ENCODE measurements around the gene FCN2. TPM values are rescaled to one million over a fixed set of nuclear protein-coding genes. Genes with fewer than 3 reads are reported as not detected.

The FCN2 gene
- total RNA-seq, 2 experiments from 2014 or later, result not detected

GRCh38 chr9:134885679-134886412 lies 5.2 kb downstream of the FCN2 start:
- H3K4me3 ChIP-seq (ENCODE audit: low read depth, low read length, poor library complexity, severe bottlenecking), result no peak overlapping the region
- no peaks in the 10 kb centered on the region for H4K20me1 ChIP-seq (ENCODE audit: insufficient read depth, low read length)
- no peak for DNase-seq (ENCODE audit: low spot score)

DNA sequence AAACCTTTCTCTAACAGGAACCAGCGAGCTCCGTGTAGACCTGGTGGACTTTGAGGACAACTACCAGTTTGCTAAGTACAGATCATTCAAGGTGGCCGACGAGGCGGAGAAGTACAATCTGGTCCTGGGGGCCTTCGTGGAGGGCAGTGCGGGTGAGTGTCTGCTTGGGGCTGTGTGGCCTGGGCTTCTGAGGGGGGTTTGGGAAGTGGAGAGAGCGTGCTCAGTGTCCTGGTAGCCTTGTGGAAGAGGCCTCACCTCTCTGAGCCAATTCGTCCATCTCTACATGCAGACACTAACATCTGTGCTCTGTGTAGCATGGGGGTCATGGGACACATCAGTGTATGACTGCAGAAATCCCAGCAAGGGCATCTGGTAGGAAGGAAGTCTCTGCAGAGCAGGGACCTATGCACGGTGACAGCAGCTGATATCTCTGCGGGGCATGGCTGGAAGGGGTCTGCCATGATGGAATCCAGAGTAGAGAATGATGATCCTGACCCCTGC lies 5.9 kb downstream of the FCN2 start:
- no peaks in the 10 kb centered on the region for H4K20me1 ChIP-seq (ENCODE audit: insufficient read depth, low read length)
- POLR2A ChIA-PET, result interaction anchor here (1.2 kb wide), 1 partner anchor 21 kb away, joined by 3 read pairs; no protein-coding TSS in a partner anchor
- H3K4me3 ChIP-seq (ENCODE audit: low read depth, low read length, poor library complexity, severe bottlenecking), result no peak overlapping the region
- no peaks in the 10 kb centered on the region for H3K36me3 ChIP-seq (ENCODE audit: insufficient read depth, low read length)
- intact Hi-C loops (cut with micrococcal nuclease; ENCODE audit: unreplicated experiment), result no loop called here
- CTCF ChIA-PET (ENCODE audit: unreplicated experiment), result no interaction called here
- peaks cover 27% of the 10 kb centered on the region for H3K4me1 ChIP-seq (ENCODE audit: insufficient read depth, low read length, poor library complexity, severe bottlenecking)
- no peak overlapping the region for H3K4me2 ChIP-seq (ENCODE audit: low read length)
- H3K9me2 ChIP-seq (ENCODE audit: insufficient read depth, low read length), result no peaks in the 10 kb centered on the region
- H2AFZ ChIP-seq (ENCODE audit: low read length), result no peak overlapping the region
- no TSS peak for BruUV-seq (replicated peaks)
- no peak for DNase-seq (ENCODE audit: low spot score)
- H3K9me3 ChIP-seq (ENCODE audit: low read length), result no peaks in the 10 kb centered on the region
- no peak overlapping the region for H3K27ac ChIP-seq (ENCODE audit: low read depth, low read length, poor library complexity, severe bottlenecking)
- TF ChIP-seq CTCF (conservative IDR thresholded peaks at IDR 0.05; ENCODE audit: low read length) (no peak), EZH2phosphoT487 (IDR thresholded peaks at IDR 0.05; ENCODE audit: borderline replicate concordance, low read depth, low read length) (no peak)
- no peaks in the 10 kb centered on the region for H3K79me2 ChIP-seq (ENCODE audit: insufficient read depth, low read depth, low read length)

More at GRCh38 chr9:134885679-134886412, 5.2 kb downstream of the FCN2 start:
- Histone ChIP-seq H2AFZ (ENCODE audit: low read length) (no peak overlapping the region), H3K27ac (ENCODE audit: low read depth, low read length, poor library complexity, severe bottlenecking) (no peak overlapping the region), H3K9me2 (ENCODE audit: insufficient read depth, low read length) (no peaks in the 10 kb centered on the region), H3K79me2 (ENCODE audit: insufficient read depth, low read depth, low read length) (no peaks in the 10 kb centered on the region), H3K4me2 (ENCODE audit: low read length) (no peak overlapping the region), H3K9me3 (ENCODE audit: low read length) (no peaks in the 10 kb centered on the region), H3K36me3 (ENCODE audit: insufficient read depth, low read length) (no peaks in the 10 kb centered on the region), H3K4me1 (ENCODE audit: insufficient read depth, low read length, poor library complexity, severe bottlenecking) (peaks cover 27% of the 10 kb centered on the region)
- TF ChIP-seq CTCF (conservative IDR thresholded peaks at IDR 0.05; ENCODE audit: low read length) (no peak), EZH2phosphoT487 (IDR thresholded peaks at IDR 0.05; ENCODE audit: borderline replicate concordance, low read depth, low read length) (no peak)
- intact Hi-C loops (cut with micrococcal nuclease; ENCODE audit: unreplicated experiment), result no loop called here
- no TSS peak for BruUV-seq (replicated peaks)
- CTCF ChIA-PET (ENCODE audit: unreplicated experiment), result no interaction called here
- POLR2A ChIA-PET, result no interaction called here

DNA sequence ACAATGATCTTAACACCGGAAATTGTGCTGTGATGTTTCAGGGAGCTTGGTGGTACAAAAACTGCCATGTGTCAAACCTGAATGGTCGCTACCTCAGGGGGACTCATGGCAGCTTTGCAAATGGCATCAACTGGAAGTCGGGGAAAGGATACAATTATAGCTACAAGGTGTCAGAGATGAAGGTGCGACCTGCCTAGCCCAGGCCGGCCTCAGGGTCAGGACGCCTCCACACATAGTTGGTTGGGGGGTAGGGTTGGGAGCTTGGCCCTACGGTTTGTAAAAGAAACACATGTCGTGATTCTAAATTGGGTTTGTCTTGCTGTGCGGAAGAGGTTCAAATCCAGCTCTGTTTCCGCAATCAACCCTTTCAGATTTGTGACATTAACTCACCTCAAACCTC lies 6.6 kb downstream of the FCN2 start:
- H3K9me3 ChIP-seq (ENCODE audit: low read length), result no peaks in the 10 kb centered on the region
- CTCF ChIA-PET (ENCODE audit: unreplicated experiment), result no interaction called here
- POLR2A ChIA-PET, result interaction anchor here (1.2 kb wide), 1 partner anchor 20 kb away, joined by 3 read pairs; no protein-coding TSS in a partner anchor
- H3K79me2 ChIP-seq (ENCODE audit: insufficient read depth, low read depth, low read length), result no peaks in the 10 kb centered on the region
- no peaks in the 10 kb centered on the region for H3K9me2 ChIP-seq (ENCODE audit: insufficient read depth, low read length)
- no peak overlapping the region for H3K4me3 ChIP-seq (ENCODE audit: low read depth, low read length, poor library complexity, severe bottlenecking)
- H3K4me1 ChIP-seq (ENCODE audit: insufficient read depth, low read length, poor library complexity, severe bottlenecking), result peaks cover 27% of the 10 kb centered on the region
- intact Hi-C loops (cut with micrococcal nuclease; ENCODE audit: unreplicated experiment), result no loop called here
- no peak overlapping the region for H3K4me2 ChIP-seq (ENCODE audit: low read length)
- H3K36me3 ChIP-seq (ENCODE audit: insufficient read depth, low read length), result no peaks in the 10 kb centered on the region
- H4K20me1 ChIP-seq (ENCODE audit: insufficient read depth, low read length), result no peaks in the 10 kb centered on the region
- no peak overlapping the region for H2AFZ ChIP-seq (ENCODE audit: low read length)
- no peak for DNase-seq (ENCODE audit: low spot score)
- BruUV-seq (replicated peaks), result no TSS peak
- H3K27ac ChIP-seq (ENCODE audit: low read depth, low read length, poor library complexity, severe bottlenecking), result no peak overlapping the region
- no peak for TF ChIP-seq CTCF (conservative IDR thresholded peaks at IDR 0.05; ENCODE audit: low read length)
- TF ChIP-seq EZH2phosphoT487 (IDR thresholded peaks at IDR 0.05; ENCODE audit: borderline replicate concordance, low read depth, low read length), result no peak

Data from OCI-LY7 (cell line).